SK-N-MC (cell line): Measurements from ENCODE around the gene RBM6.
A peak's percentile ranks its signal among the peaks of the same experiment; 100 is the strongest.

Source experiments
- DNase-seq: peaks from one replicate; pipeline ENCODE4 v3.0.0-alpha.2; 2011; ENCODE audit warnings: low read depth, low spot score
- H3K27ac ChIP-seq: fragments of 200-600 bp; sonication (generic); 2 replicates; pipeline ENCODE4 v1.5.1; 2016; ENCODE audit warnings: mixed run types
- H3K36me3 ChIP-seq: fragments of 200-600 bp; sonication (generic); 2 replicates; pipeline ENCODE4 v1.6.1; 2017; ENCODE audit warnings: antibody characterized with exemption, low read length, mixed read lengths; ENCODE audit not compliant: insufficient read depth
- H3K4me3 ChIP-seq: fragments of 200-600 bp; sonication (generic); 2 replicates; pipeline ENCODE4 v1.5.1; 2016
- H3K9ac ChIP-seq: fragments of 200-600 bp; sonication (generic); 2 replicates; pipeline ENCODE4 v1.8.0; 2017; ENCODE audit warnings: mixed run types, mixed read lengths; ENCODE audit not compliant: insufficient read length
- H3K9me3 ChIP-seq: fragments of 200-600 bp; sonication (generic); 2 replicates; pipeline ENCODE4 v1.6.1; 2017; ENCODE audit warnings: low read depth, mild to moderate bottlenecking, antibody characterized with exemption, low read length, moderate library complexity, mixed read lengths
- EZH2 ChIP-seq: fragments of 200-600 bp; sonication (generic); IDR thresholded peaks from one replicate; pipeline ENCODE4 v1.6.1; 2017; ENCODE audit warnings: antibody characterized with exemption
- FOXP2 ChIP-seq: optimal IDR thresholded peaks from 2 replicates; pipeline ENCODE3; 2011; ENCODE audit warnings: mild to moderate bottlenecking, moderate library complexity; ENCODE audit not compliant: insufficient read depth; ENCODE audit errors: extremely low read length, control extremely low read depth
- POLR2AphosphoS5 ChIP-seq: IDR thresholded peaks from 2 replicates; pipeline ENCODE4 v1.6.1; 2012; ENCODE audit warnings: mild to moderate bottlenecking, low read depth, low read length, borderline replicate concordance

RBM6 gene, protein sequence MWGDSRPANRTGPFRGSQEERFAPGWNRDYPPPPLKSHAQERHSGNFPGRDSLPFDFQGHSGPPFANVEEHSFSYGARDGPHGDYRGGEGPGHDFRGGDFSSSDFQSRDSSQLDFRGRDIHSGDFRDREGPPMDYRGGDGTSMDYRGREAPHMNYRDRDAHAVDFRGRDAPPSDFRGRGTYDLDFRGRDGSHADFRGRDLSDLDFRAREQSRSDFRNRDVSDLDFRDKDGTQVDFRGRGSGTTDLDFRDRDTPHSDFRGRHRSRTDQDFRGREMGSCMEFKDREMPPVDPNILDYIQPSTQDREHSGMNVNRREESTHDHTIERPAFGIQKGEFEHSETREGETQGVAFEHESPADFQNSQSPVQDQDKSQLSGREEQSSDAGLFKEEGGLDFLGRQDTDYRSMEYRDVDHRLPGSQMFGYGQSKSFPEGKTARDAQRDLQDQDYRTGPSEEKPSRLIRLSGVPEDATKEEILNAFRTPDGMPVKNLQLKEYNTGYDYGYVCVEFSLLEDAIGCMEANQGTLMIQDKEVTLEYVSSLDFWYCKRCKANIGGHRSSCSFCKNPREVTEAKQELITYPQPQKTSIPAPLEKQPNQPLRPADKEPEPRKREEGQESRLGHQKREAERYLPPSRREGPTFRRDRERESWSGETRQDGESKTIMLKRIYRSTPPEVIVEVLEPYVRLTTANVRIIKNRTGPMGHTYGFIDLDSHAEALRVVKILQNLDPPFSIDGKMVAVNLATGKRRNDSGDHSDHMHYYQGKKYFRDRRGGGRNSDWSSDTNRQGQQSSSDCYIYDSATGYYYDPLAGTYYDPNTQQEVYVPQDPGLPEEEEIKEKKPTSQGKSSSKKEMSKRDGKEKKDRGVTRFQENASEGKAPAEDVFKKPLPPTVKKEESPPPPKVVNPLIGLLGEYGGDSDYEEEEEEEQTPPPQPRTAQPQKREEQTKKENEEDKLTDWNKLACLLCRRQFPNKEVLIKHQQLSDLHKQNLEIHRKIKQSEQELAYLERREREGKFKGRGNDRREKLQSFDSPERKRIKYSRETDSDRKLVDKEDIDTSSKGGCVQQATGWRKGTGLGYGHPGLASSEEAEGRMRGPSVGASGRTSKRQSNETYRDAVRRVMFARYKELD

DNA sequence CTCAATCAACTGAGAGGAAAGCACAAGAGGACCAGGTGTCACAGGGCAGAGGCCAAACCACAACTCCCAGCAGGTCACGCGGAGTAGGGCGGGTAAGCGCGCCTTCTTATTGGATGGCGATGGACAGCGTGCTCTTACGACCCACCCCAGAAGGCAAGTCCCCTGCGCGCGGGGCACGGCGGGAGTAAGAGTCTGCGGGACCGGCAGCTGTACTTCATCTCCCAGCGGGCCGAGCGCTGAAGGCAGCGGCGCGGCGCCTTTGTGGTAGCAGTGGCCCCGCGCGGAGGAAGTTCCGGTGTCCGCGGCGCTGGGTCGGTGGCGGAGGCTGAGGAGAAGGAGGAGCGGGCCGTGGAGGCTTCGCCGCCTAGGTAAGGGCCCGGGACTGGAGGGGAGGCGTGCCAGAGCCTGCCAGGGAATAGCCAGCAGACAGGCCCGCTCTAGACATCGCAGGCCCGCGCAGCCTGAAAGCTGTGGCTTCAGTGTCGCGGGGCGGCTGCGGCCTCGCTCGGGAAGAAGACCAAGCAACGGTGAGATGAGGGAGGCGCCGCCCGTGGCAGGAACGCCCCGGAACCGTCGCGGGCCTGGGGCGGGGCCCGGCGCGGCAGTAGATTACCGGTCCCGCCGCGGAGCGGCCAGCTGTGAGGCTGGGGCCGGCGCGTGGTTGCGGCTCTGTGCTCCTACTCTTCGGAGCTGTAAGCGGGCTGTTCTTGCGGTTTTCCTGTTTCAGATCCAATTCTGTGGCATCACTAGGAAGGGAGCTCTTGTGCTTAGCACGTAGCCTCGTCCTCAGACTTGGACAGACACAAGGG, at the start of gene RBM6:
Gene RBM6, plus strand, starts transcription at position 293 of the 809 bp plus-strand sequence. CDS start 22,492 bp downstream, outside the sequence.
- DNase-seq = peak; percentile 48
- TF ChIP-seq POLR2AphosphoS5 (peak; percentile 91), EZH2 (no peak)
- peak within 1 kb of the TSS; percentile 67 for H3K27ac ChIP-seq

DNA sequence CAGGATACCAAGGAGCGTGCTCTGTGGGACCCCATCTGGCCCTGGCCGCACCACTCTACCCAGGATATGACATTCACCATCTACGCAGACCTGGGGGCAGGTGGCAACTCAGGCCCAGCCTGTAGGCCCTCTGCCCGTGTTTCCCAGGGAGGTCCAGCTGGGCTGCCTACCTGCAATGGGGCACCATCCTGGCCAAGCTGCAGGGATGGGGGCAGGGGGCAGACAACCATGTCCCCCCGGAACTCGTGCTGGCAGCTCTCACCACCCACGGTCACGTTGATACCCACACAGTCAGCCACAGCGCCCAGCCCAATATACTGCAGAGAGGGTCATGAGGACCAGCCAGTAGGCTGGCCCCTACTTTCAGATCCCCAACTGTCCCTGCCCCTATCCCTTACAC, 44.2 kb upstream of the RBM6 start:
- H3K9me3 ChIP-seq = no peaks in the 10 kb centered on the region
- DNase-seq = no peak
- no peaks in the 10 kb centered on the region for H3K36me3 ChIP-seq
- H3K9ac ChIP-seq = no peak overlapping the region
- TF ChIP-seq EZH2 = no peak
- TF ChIP-seq POLR2AphosphoS5 = no peak
- TF ChIP-seq FOXP2 = no peak
- no peak overlapping the region for H3K27ac ChIP-seq
- H3K4me3 ChIP-seq = no peak overlapping the region

More for the DNA sequence above, at the start of gene RBM6:
- Histone ChIP-seq H3K9ac (peak within 1 kb of the TSS; percentile 79), H3K4me3 (peak within 1 kb of the TSS; percentile 80), H3K36me3 (no peaks in the 10 kb centered on the region), H3K9me3 (no peaks in the 10 kb centered on the region)

DNA sequence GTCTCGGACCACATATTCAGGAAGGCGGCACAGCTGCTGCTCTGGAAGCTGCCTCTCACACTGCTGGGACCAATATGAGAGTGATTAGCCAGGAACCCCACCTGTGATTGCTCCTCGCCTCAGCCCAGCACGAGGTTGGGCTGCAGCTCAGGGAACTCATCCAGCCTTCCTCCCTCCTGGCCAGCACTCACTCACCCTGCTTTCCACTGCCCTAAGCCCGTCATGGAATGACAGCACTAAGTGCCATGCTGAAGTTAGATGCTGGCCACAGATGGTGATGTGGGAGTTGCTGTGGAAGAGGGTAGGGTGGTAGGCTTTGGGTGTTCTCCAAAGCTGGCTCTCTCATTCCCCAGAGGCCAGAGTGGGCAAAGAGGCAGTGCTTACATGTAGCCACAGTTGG, 43.6 kb upstream of the RBM6 start:
- H3K27ac ChIP-seq = no peak overlapping the region
- DNase-seq = no peak
- TF ChIP-seq POLR2AphosphoS5 (no peak), FOXP2 (no peak), EZH2 (no peak)
- H3K9ac ChIP-seq = no peak overlapping the region
- no peak overlapping the region for H3K4me3 ChIP-seq
- no peaks in the 10 kb centered on the region for H3K36me3 ChIP-seq
- no peaks in the 10 kb centered on the region for H3K9me3 ChIP-seq

DNA sequence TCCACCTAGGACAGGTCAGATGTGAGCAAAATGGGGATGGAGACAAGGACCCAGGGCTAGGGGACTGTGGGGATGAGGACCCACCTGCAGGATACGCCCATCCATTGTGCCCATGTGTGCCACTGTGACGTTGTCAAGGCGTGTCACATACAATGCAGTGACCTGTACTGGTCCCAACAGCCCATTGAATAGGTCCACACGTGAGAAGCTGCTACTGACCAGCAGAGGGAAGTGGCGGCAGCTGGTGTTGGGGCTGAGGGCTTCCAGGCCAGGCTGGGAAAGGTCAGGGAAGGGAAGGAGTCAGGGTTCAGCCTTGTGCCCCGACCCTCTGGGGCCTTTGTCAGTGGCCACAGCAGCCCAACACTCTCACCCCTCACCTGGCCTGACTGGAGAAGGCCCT, 41.0 kb upstream of the RBM6 start:
- Histone ChIP-seq H3K4me3 (no peak overlapping the region), H3K9me3 (no peaks in the 10 kb centered on the region), H3K27ac (no peak overlapping the region), H3K36me3 (no peaks in the 10 kb centered on the region), H3K9ac (no peak overlapping the region)
- TF ChIP-seq FOXP2 (no peak), EZH2 (no peak), POLR2AphosphoS5 (no peak)
- no peak for DNase-seq

DNA sequence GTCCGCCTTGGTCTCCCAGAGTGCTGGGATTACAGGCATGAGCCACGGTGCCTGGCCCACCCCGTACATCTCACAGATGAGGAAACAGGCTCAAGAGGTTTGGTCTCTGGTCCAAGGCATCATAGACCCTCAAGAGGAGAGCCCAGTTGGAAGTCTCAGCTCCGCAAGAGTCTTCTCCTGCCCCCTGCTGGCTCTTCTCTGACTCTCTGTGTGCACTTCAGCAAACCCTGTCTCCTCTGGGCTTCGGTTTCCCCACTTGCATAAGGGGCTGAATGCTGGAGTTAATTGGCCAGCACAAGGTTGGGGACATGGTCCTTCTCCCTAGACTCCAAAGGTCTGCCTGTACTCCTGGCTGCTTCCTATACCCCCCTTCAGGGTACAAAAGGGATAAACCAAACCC, 40.1 kb upstream of the RBM6 start:
- no peak for DNase-seq
- no peaks in the 10 kb centered on the region for H3K9me3 ChIP-seq
- H3K4me3 ChIP-seq = no peak overlapping the region
- H3K36me3 ChIP-seq = no peaks in the 10 kb centered on the region
- H3K9ac ChIP-seq = no peak overlapping the region
- TF ChIP-seq EZH2 = no peak
- TF ChIP-seq FOXP2 = no peak
- no peak for TF ChIP-seq POLR2AphosphoS5
- H3K27ac ChIP-seq = no peak overlapping the region

DNA sequence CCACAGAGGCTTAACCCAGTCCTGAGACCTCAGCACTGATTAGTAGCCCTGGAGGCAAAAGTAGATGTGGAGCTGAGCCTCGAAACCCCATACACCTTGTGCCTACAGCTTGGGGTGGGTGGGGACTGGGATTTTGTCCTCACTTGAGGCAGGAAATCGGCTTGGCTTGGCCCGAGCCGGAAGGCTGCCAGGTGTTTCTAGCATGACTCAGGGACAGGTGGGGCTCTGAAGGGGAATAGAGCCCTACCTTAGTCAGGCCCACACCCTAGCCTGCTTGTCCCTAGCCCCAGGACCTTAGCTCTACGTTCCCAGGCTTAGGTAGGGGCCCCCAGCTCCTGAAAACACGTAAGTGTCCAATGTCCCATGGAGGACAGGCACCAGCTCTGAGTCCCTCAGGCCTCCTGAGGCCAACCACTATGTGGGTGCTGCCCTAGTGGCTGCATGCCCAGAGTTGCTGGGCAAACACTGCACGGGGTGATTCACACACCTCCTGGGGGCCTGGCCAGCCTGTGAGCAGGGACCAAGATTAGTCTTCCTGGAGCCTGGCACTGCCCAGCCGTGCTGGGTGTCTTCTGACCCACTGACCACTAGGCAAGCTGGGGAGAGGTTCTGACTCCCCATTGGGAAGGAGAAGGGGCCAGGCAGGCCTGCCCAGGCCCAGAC, 39.3 kb upstream of the RBM6 start:
- no peaks in the 10 kb centered on the region for H3K9me3 ChIP-seq
- H3K36me3 ChIP-seq = no peaks in the 10 kb centered on the region
- no peak overlapping the region for H3K9ac ChIP-seq
- TF ChIP-seq FOXP2 (no peak), POLR2AphosphoS5 (no peak), EZH2 (no peak)
- H3K4me3 ChIP-seq = no peak overlapping the region
- H3K27ac ChIP-seq = no peak overlapping the region
- no peak for DNase-seq

DNA sequence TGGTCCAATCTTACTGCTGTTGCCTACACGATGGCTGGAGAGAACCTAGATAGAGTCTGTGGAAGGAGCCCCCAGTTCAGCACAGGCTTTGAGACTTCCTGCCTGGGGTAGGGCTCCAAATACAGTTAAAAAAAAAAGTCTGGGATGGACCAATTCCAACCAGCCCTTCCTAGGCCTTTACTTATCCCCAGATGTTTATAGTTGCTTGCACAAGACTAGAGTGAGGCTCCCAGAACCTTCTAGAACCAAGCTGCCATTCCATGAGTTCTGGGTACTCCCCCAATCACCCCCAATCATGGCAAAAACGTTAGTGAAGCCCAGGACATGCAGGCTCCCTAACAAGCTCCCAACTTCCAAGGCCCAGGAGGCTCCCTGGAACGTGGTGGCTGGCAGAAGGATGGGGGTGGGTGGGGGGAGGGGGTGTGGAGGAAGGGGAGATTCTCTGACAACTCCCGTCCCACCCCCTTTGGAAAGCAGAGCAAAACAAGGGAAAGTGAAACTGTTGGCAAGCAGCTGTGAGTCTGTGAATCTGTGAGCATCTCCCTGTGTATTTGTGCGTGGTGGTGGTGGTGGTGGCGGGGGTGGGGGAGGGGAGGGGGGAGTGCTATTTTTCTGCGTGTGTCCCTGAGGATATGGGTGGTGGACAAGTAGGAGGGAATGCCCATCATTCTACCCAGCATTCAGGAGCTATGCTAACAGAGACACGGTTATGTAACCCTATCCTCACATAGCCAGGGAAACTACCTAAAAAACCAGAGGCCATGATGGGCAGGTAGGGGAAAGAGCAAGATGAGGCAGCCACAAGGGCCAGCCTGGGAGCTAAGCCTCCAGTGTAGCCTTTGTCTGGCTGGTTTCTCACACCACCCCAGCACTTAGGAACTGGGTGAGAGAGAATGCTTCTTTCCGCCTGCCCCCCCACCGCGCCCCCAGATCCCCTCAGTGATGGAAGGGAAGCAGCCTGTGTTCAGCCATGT, 38.3 kb upstream of the RBM6 start:
- no peak overlapping the region for H3K4me3 ChIP-seq
- H3K27ac ChIP-seq = no peak overlapping the region
- no peaks in the 10 kb centered on the region for H3K36me3 ChIP-seq
- no peaks in the 10 kb centered on the region for H3K9me3 ChIP-seq
- TF ChIP-seq EZH2 = no peak
- no peak for TF ChIP-seq FOXP2
- no peak for TF ChIP-seq POLR2AphosphoS5
- no peak overlapping the region for H3K9ac ChIP-seq
- DNase-seq = no peak
